Colonic mucosa (tissue), 4 donors: ENCODE results near the gene FCN3. TPM values are rescaled to one million over a fixed set of nuclear protein-coding genes. Genes with fewer than 3 reads are reported as not detected.

Experiments used
- DNase-seq: peaks from one replicate; pipeline ENCODE4 v3.0.0-alpha.2; 2020
- H3K27ac ChIP-seq: fragments of 200-600 bp; one replicate; pipeline ENCODE4 v1.8.0; 2021
- H3K27me3 ChIP-seq: fragments of 200-600 bp; one replicate; pipeline ENCODE4 v1.8.0; 2021
- H3K36me3 ChIP-seq: fragments of 200-600 bp; one replicate; pipeline ENCODE4 v1.8.0; 2021
- H3K4me1 ChIP-seq: fragments of 200-600 bp; one replicate; pipeline ENCODE4 v1.8.0; 2021; ENCODE audit warnings: mild to moderate bottlenecking
- H3K4me3 ChIP-seq: fragments of 200-600 bp; one replicate; pipeline ENCODE4 v1.8.0; 2021
- H3K9ac ChIP-seq, 2 donors: one replicate each; pipeline ENCODE4 v1.7.0; 2013; ENCODE audit warnings: control low read depth in 2 of 2, low read depth in 2 of 2, low read length in 2 of 2
- H3K9me3 ChIP-seq: fragments of 200-600 bp; one replicate; pipeline ENCODE4 v1.8.0; 2021
- intact Hi-C: fragments of 100-400 bp; cut with DNase I; formaldehyde crosslinking; loops from one replicate; pipeline ENCODE4 v1.14.1; 2022
- total RNA-seq, 2 donors: library from RNA; stranded (reverse); fragmentation: NEBNext Ultra II Directional in 1 of 2; extraction: Animal tissue kit (Norgen Biotek cat#: 25700) in 1 of 2; gene quantifications; one replicate each; pipeline ENCODE4 v1.2.1, GENCODE V29; 2021
- TF ChIP-seq, protein P1 (sequence below): fragments of 200-600 bp; IDR thresholded peaks from one replicate; pipeline ENCODE4 v1.8.0; 2022; ENCODE audit warnings: antibody characterized with exemption, mild to moderate bottlenecking
- donor health status: healthy.
- donor health status: DM: no; HTN: no; CAD: no.
- donor health status: DM: no; HTN: no; CAD: no.

The FCN3 gene
- total RNA-seq, 2 donors from 2014 or later: 0.42 to 1.5 TPM

GRCh38 chr1:27397110-27397509 lies 22.5 kb upstream of the FCN3 start:
- intact Hi-C loops: loop anchor here (5.0 to 10.0 kb wide), 2 partner anchors 265 to 352 kb away; no protein-coding TSS in a partner anchor
- Histone ChIP-seq H3K9me3 (no peaks in the 10 kb centered on the region), H3K4me3 (no peak overlapping the region), H3K27me3 (no peaks in the 10 kb centered on the region), H3K27ac (no peak overlapping the region), H3K4me1 (no peaks in the 10 kb centered on the region), H3K9ac (no peak overlapping the region), H3K36me3 (no peaks in the 10 kb centered on the region)
- no peak for DNase-seq
- TF ChIP-seq, protein P1, sequence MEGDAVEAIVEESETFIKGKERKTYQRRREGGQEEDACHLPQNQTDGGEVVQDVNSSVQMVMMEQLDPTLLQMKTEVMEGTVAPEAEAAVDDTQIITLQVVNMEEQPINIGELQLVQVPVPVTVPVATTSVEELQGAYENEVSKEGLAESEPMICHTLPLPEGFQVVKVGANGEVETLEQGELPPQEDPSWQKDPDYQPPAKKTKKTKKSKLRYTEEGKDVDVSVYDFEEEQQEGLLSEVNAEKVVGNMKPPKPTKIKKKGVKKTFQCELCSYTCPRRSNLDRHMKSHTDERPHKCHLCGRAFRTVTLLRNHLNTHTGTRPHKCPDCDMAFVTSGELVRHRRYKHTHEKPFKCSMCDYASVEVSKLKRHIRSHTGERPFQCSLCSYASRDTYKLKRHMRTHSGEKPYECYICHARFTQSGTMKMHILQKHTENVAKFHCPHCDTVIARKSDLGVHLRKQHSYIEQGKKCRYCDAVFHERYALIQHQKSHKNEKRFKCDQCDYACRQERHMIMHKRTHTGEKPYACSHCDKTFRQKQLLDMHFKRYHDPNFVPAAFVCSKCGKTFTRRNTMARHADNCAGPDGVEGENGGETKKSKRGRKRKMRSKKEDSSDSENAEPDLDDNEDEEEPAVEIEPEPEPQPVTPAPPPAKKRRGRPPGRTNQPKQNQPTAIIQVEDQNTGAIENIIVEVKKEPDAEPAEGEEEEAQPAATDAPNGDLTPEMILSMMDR: no peak

DNA sequence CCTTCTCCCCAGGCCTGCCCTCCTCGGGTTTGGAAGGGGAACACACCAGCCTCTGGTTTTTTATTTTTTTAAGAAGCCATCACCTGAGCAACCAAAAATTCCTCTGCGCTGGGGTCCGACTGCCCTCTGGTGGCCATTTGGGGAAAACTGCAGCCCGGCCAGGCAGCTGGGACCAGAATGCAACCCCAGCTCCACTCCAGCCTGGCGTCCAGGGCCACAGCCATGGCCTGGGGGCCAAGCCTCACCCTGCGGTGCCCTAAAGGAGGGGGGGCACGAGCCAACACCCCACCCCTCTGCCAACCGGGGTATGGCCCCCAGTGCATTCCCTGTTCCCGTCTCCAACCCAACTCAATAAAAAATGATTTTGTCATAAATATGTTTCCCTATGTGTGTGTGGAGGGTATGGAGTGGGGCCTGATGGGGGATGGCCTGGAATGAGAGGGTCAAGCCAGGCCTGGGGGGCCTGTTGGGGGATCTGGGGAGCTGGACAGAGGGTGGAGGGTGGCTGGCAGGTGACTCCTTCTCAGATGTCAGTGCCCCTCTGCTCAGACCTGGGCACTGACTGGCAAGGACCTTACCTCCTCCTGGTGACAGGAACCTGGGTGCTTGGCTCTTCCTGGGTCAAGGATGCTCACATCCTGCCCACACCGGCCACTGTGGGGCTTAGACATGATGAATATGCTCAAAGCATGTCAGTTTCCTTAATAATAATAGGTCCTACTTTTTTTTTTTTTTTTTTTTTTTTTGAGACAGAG lies 21.0 kb upstream of the FCN3 start:
- Histone ChIP-seq H3K27me3 (no peaks in the 10 kb centered on the region), H3K9me3 (no peaks in the 10 kb centered on the region), H3K36me3 (no peaks in the 10 kb centered on the region), H3K4me3 (no peak overlapping the region), H3K9ac (no peak overlapping the region), H3K4me1 (peaks cover 5% of the 10 kb centered on the region), H3K27ac (no peak overlapping the region)
- TF ChIP-seq, protein P1: peak; percentile 91
- intact Hi-C loops: loop anchor here (2.0 to 10.0 kb wide), 3 partner anchors 95 to 351 kb away; no protein-coding TSS in a partner anchor
- DNase-seq: peak; percentile 73

DNA sequence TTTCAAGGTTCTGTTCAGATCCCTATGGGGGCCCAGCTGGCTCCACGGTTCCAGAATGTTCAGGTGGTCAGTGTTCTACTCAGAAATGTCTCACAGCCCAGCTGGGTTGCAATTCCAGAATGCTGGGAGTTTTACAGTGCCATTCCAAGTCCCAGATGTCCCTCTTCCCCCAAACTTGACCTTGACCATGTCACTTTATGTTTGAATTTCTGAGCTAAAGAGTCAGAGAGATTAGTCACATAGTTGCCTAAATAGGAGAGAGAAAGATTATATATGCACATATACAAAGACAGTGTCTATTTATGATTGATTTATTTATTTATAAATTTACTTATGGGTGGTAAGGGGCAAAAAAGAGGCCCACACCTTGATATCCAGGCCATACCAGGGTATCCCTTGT lies 20.3 kb upstream of the FCN3 start:
- no peak for DNase-seq
- Histone ChIP-seq H3K9me3 (no peaks in the 10 kb centered on the region), H3K27me3 (no peaks in the 10 kb centered on the region), H3K4me3 (no peak overlapping the region), H3K27ac (no peak overlapping the region), H3K9ac (no peak overlapping the region), H3K36me3 (no peaks in the 10 kb centered on the region), H3K4me1 (peaks cover 5% of the 10 kb centered on the region)
- intact Hi-C loops: loop anchor here (2.0 to 10.0 kb wide), 3 partner anchors 94 to 350 kb away; no protein-coding TSS in a partner anchor
- TF ChIP-seq, protein P1: no peak

GRCh38 chr1:27394282-27394658 lies 19.6 kb upstream of the FCN3 start:
- intact Hi-C loops: loop anchor here (2.0 to 10.0 kb wide), 2 partner anchors 93 to 349 kb away; no protein-coding TSS in a partner anchor
- no peak for DNase-seq

DNA sequence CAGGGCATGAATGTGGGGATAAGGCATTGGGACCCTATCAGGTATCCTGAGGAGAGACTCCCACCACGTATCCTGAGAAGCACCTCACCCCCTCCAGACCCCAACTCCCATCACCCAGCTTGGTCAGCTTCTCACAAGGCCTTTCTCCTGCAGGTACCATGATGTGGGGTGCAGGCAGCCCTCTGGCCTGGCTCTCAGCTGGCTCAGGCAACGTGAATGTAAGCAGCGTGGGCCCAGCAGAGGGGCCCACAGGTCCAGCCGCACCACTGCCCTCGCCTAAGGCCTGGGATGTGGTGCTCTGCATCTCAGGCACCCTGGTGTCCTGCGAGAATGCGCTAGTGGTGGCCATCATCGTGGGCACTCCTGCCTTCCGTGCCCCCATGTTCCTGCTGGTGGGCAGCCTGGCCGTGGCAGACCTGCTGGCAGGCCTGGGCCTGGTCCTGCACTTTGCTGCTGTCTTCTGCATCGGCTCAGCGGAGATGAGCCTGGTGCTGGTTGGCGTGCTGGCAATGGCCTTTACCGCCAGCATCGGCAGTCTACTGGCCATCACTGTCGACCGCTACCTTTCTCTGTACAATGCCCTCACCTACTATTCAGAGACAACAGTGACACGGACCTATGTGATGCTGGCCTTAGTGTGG lies 19.1 kb upstream of the FCN3 start:
- Histone ChIP-seq H3K36me3 (no peaks in the 10 kb centered on the region), H3K27me3 (no peaks in the 10 kb centered on the region), H3K27ac (no peak overlapping the region), H3K4me1 (peaks cover 5% of the 10 kb centered on the region), H3K9ac (no peak overlapping the region), H3K4me3 (no peak overlapping the region), H3K9me3 (no peaks in the 10 kb centered on the region)
- intact Hi-C loops: loop anchor here (2.0 to 10.0 kb wide), 2 partner anchors 93 to 349 kb away; no protein-coding TSS in a partner anchor
- no peak for DNase-seq
- TF ChIP-seq, protein P1: no peak

More at GRCh38 chr1:27394282-27394658, 19.6 kb upstream of the FCN3 start:
- peaks cover 5% of the 10 kb centered on the region for H3K4me1 ChIP-seq
- no peak overlapping the region for H3K9ac ChIP-seq
- no peak overlapping the region for H3K27ac ChIP-seq
- TF ChIP-seq, protein P1: no peak
- no peaks in the 10 kb centered on the region for H3K36me3 ChIP-seq
- no peaks in the 10 kb centered on the region for H3K9me3 ChIP-seq
- H3K4me3 ChIP-seq: no peak overlapping the region
- H3K27me3 ChIP-seq: no peaks in the 10 kb centered on the region
